Parietal lobe (tissue), 2 donors: ENCODE results near the gene MRPS34. TPM values are rescaled to one million over a fixed set of nuclear protein-coding genes. Genes with fewer than 3 reads are reported as not detected.

Source experiments
- small RNA-seq: library from RNA; depleted of rRNA; stranded (forward); fragments of <200 nt; gene quantifications from one replicate; pipeline ENCODE3, GENCODE V24; 2014; ENCODE audit warnings: low replicate concordance
- total RNA-seq: library from RNA; depleted of rRNA; stranded (reverse); fragments of >200 nt; gene quantifications from one replicate; pipeline ENCODE4 v1.2.3, GENCODE V29; 2014

Gene MRPS34
- 27.5 TPM for total RNA-seq

DNA sequence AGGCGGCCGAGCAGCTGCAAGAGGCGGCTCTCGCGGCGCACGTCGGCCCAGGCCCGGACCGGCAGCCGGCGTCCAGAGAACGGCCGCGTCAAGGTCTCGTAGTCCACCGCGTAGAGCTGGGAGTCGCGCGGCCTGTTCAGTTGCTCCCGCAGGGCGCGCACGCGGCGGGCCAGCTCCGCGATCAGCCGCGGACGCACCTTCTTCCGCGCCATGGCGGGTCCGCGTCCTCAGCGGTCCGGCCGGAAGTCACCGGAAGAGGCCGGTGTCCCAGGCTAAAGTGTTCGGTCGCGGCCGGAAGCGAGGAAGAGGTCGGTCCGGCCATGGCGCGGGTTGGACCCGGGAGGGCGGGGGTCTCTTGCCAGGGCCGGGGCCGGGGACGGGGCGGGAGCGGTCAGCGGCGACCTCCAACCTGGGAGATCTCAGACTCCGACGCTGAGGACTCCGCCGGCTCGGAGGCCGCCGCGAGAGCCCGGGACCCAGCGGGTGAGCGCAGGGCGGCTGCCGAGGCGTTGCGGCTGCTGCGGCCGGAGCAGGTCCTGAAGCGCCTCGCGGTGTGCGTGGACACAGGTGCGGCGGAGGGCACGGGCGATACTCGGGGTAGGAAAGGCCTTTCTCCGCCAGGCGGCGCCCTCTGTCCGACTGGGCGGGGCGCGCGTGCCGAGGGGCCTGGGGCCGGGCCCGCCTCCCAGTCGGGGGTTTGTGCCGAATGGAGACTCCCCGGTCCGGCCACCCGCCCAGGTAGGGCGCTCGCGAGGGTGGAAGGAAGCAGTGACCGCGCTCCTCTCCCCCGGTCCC, at the start of gene MRPS34:
Gene MRPS34 (minus strand): TSS at position 227 of the 795 bp plus-strand sequence. CDS start 15 bp downstream, at position 212.

DNA sequence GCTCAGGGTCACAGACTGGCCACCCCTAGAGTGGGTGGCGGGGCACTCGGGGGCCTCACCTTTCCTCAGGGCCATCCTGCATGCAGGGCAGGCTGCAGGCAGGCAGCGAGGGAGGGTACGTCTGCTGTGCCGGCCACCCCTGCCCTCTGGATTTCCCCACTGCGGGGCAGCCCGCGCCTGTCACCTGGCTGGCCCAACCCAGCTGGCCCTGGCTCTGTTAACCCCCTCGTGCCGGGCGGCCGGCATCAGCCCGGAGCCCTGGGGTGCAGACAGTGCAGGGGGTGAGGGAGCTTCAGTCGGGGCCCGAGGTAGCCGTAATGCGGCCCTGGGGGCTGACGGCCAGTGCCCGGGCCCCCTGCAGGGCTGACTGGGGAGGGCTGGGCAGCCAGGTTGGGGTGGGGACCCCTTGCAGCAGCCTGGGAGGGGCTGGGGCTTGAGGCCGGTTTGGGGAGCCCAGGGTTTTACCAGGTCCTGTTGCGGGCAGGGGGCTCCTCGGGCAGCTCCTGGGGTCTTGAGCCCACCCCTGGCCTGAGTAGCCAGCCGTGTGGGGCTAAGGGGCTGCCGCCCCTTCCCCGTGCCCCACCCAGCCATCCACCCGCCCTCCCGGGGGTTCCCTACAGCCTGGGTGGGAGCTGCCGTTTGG, 20.8 kb upstream of the MRPS34 start, which contains the start of gene IGFALS:
Gene IGFALS (minus strand): TSS at position 128 of the 643 bp plus-strand sequence. CDS start 53 bp downstream, at position 75.

DNA sequence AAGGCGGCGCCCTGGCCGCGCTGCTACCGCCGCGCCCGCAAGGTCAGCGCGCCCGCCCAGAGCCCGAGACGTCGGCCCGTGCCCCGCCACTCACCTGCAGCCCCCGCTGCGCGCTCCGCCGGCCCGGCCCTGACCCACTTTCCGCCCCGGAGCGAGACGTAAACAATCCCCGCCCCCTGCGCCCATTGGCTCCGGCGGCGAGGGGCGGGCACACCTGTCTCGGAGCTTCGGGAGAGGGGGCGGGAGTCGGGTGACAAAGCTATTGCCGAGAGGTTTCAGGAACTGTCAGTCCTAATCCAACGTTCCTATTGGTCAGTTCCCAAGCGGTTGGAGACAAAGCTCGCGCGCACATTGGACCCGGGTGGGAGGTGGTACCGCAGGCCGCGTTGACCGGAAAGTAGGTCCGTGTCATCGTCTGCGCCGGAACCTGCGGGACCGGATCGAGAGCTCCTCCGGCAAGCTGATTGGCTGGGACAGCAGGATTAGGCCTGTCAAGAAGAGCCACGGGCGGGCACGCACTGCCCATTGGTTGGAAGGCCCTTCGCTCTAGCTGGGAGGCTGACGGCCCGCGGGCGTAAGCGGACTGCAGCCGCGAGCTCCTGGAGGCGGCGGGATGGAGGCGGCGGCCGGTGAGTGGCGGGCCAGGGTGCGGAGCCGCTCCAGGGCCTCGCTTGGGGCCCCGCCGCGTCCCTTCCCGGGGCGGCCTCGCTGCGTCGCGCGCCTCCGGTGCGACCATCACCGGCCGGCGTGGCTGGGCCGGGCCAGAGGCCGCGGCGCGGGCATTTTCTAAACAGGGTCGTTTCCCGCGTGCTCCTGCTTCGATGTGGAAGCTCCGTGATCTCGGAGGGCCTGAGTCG, 9.7 kb upstream of the MRPS34 start, which contains the start of the genes NUBP2 and SPSB3:
Gene NUBP2 (plus strand): TSS at position 553 of the 857 bp plus-strand sequence. CDS start 61 bp downstream, at position 614.
Gene SPSB3 (minus strand): TSS at position 164 of the 857 bp plus-strand sequence. CDS start 1,088 bp downstream, outside the sequence.

DNA sequence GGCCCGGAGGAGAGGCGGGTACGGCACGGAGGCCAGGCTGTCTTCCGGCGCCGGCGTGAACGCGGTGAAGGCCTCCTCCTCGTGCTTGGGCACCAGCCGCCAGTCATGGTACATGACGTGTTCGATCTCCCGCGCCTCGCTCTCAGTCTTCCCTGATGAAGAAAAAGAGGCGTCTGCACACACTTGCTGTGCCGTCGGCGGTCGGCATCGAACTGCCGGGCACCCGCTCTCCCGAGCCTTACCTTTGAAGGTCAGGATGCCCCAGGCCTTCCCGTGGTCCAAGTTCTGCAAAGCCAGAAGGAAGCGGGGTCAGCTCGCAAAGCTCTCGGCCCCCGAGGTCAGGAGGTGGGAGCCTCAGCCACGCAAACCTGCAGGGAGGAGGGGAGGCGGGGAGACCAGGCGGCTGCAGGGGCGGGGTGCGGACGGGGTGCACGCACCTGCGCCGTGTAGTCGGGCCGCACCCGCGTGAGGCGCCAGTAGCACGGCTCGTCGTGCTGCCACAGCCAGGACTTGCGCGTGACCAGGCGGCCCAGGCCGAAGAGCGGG, 499 bp downstream of the MRPS34 start, which contains the start of gene EME2:
Gene EME2 (plus strand): TSS at position 449 of the 546 bp plus-strand sequence. CDS start 418 bp downstream, outside the sequence.

DNA sequence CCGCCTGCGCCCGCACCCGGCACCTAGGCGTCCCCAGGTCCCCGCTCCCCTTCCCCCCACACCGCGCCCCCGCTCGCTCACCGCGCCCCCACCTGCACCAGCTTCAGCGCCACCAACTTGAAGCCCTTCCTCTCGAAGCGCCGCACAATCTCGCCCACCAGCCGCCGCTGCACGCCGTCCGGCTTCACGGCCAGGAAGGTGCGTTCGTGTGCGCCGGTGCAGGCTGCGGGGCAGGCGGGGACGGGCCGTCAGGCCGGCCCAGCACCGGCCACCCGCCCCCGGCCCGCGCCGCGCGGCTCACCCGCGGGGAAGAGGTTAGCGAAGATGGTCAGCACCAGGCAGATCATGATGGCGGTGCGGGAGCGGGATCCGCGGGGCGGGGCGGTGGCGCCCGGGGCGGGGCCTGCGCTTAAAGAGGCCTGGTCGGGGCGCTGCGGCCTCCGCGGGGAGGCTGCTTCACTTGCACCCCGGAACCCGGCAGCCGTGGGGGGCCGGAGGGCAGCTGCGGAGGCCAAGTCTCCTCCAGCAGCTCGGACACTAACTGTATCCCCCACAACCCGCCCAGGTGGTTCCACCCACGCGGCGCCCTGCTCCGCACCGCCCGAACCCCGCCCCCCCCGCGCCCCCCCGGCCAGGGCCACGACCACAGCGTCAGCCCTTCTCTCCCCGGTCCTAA, 1.6 kb downstream of the MRPS34 start, which contains the start of gene NME3:
Gene NME3 (minus strand): TSS at position 356 of the 676 bp plus-strand sequence. CDS start 9 bp downstream, at position 347.

Small RNAs within 50 kb of the gene (small RNA-seq; reads per million reads assigned to genes)
- gene MIR3177 = 0.09 reads per million

Other genes starting within 250 kb of the MRPS34 start
- gene TMEM204, start 239.5 kb downstream of the MRPS34 start, total RNA-seq = 2.8 TPM
- 65.4 TPM for gene IFT140, start 161.1 kb downstream of the MRPS34 start, total RNA-seq
- 18.8 TPM for gene CRAMP1, start 160.8 kb downstream of the MRPS34 start, total RNA-seq
- gene JPT2, start 94.9 kb downstream of the MRPS34 start, total RNA-seq = 39.4 TPM
- 169 TPM for gene MAPK8IP3, start 66.9 kb downstream of the MRPS34 start, total RNA-seq
- gene NME3, start 1.6 kb downstream of the MRPS34 start, total RNA-seq = 26.9 TPM
- gene EME2, start 324 bp downstream of the MRPS34 start, total RNA-seq = 18.2 TPM
- 74.2 TPM for gene SPSB3, start 9.4 kb upstream of the MRPS34 start, total RNA-seq
- gene NUBP2, start 9.8 kb upstream of the MRPS34 start, total RNA-seq = 46.6 TPM
- gene IGFALS, start 20.6 kb upstream of the MRPS34 start, total RNA-seq = 0.31 TPM
- 59.5 TPM for gene HAGH, start 53.7 kb upstream of the MRPS34 start, total RNA-seq
- 61.7 TPM for gene FAHD1, start 54.1 kb upstream of the MRPS34 start, total RNA-seq
- gene MEIOB, start 99.0 kb upstream of the MRPS34 start, total RNA-seq = not detected
- not detected for gene HS3ST6, start 145.3 kb upstream of the MRPS34 start, total RNA-seq
- 3.1 TPM for gene MSRB1, start 170.1 kb upstream of the MRPS34 start, total RNA-seq
- not detected for gene RPL3L, start 181.6 kb upstream of the MRPS34 start, total RNA-seq
- gene NDUFB10, start 186.4 kb upstream of the MRPS34 start, total RNA-seq = 73.6 TPM
- gene RPS2, start 191.7 kb upstream of the MRPS34 start, total RNA-seq = 1,162 TPM
- not detected for gene RNF151, start 193.7 kb upstream of the MRPS34 start, total RNA-seq
- gene TBL3, start 198.9 kb upstream of the MRPS34 start, total RNA-seq = 16.6 TPM
- 2.8 TPM for gene NOXO1, start 208.3 kb upstream of the MRPS34 start, total RNA-seq
- gene GFER, start 211.1 kb upstream of the MRPS34 start, total RNA-seq = 16.6 TPM
- gene SYNGR3, start 216.8 kb upstream of the MRPS34 start, total RNA-seq = 67.9 TPM
- 9.4 TPM for gene ZNF598, start 236.7 kb upstream of the MRPS34 start, total RNA-seq
- gene NPW, start 246.7 kb upstream of the MRPS34 start, total RNA-seq = not detected